Fibroblast of lung (primary cell): ENCODE results near the gene PPFIBP1.

Experiments
- EZH2 ChIP-seq: IDR thresholded peaks from 2 replicates; pipeline ENCODE4 v1.5.1; 2012; ENCODE audit warnings: low read length, control low read depth, mild to moderate bottlenecking; ENCODE audit errors: missing control alignments
- TF ChIP-seq, protein P1 (sequence below), 2 donors: IDR thresholded peaks in 1 of 2; conservative IDR thresholded peaks in 1 of 2; 1 replicate in 1 of 2; 2 replicates in 1 of 2; pipeline ENCODE4 v1.5.1; 2011 to 2012; ENCODE audit warnings: low read length in 2 of 2, control low read depth in 1 of 2, inconsistent platforms in 1 of 2, low read depth in 1 of 2, mild to moderate bottlenecking in 1 of 2

DNA sequence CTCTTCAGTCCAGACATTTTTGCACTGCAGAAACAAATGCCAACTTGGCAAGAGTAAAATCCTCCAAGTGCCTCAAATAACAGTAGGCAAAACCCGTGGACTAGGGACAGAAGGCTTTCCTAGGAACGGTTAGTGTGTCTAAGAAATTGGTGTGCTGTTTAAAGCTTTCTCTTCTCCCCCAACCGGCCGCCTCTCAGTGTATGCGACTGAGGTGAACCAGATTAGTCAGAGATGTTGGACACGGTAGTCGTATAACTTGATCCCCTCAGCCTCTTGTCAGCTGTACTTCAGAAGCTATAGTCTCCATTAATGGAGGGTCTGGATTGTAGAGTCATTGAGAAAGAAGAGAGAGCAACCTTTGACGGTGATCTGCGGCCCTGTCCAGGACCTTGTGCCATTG, 21.7 kb downstream of the PPFIBP1 start:
- TF ChIP-seq, protein P1, sequence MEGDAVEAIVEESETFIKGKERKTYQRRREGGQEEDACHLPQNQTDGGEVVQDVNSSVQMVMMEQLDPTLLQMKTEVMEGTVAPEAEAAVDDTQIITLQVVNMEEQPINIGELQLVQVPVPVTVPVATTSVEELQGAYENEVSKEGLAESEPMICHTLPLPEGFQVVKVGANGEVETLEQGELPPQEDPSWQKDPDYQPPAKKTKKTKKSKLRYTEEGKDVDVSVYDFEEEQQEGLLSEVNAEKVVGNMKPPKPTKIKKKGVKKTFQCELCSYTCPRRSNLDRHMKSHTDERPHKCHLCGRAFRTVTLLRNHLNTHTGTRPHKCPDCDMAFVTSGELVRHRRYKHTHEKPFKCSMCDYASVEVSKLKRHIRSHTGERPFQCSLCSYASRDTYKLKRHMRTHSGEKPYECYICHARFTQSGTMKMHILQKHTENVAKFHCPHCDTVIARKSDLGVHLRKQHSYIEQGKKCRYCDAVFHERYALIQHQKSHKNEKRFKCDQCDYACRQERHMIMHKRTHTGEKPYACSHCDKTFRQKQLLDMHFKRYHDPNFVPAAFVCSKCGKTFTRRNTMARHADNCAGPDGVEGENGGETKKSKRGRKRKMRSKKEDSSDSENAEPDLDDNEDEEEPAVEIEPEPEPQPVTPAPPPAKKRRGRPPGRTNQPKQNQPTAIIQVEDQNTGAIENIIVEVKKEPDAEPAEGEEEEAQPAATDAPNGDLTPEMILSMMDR (conservative IDR thresholded peaks at IDR 0.05 in 1 of 2, IDR thresholded peaks at IDR 0.05 in 1 of 2; ENCODE audit: low read depth in 1 of 2, low read length in 2 of 2), result no peak
- no peak for TF ChIP-seq EZH2
